Activated T-cell treated with anti-CD3 and anti-CD28 coated beads, Interleukin-2, amount 50 U/mL, for 1 hour (primary cell): ENCODE results near the gene RSBN1.
A peak's percentile ranks its signal among the peaks of the same experiment; 100 is the strongest.
"Not testable (repeated sequence)": the region's sequence is repeated elsewhere in the genome, so short reads cannot be mapped to it uniquely, and the experiment has no call there.

Source experiments
- DNase-seq: peaks from one replicate; pipeline ENCODE4 v3.0.0-alpha.2; 2020

RSBN1 gene

GRCh38 chr1:113811888-113812660, at the start of gene RSBN1:
Gene RSBN1, minus strand, starts transcription at chr1:113812476. Its CDS starts 64 bp downstream, at chr1:113812412.
- peak; percentile 97 for DNase-seq

GRCh38 chr1:113861641-113862040, 49.4 kb upstream of the RSBN1 start:
- no peak for DNase-seq

GRCh38 chr1:113860891-113861290, 48.6 kb upstream of the RSBN1 start:
- DNase-seq: no peak

GRCh38 chr1:113859478-113860175, 47.4 kb upstream of the RSBN1 start:
- DNase-seq: no peak

GRCh38 chr1:113858982-113859381, 46.7 kb upstream of the RSBN1 start:
- no peak for DNase-seq

- DNase-seq: no peak
Observed at GRCh38 chr1:113858418-113858817, 46.1 kb upstream of the RSBN1 start.

- no peak for DNase-seq
Observed at GRCh38 chr1:113857776-113858175, 45.5 kb upstream of the RSBN1 start.

GRCh38 chr1:113856401-113856790, 44.1 kb upstream of the RSBN1 start:
- no peak for DNase-seq

- DNase-seq: no peak
Observed at GRCh38 chr1:113855630-113856400, 43.5 kb upstream of the RSBN1 start.

- no peak for DNase-seq
Observed at GRCh38 chr1:113854234-113854633, 42.0 kb upstream of the RSBN1 start.

- DNase-seq: not testable (repeated sequence)
Observed at GRCh38 chr1:113852694-113853093, 40.4 kb upstream of the RSBN1 start.

GRCh38 chr1:113850127-113850796, 38.0 kb upstream of the RSBN1 start:
- DNase-seq: no peak

- no peak for DNase-seq
Observed at GRCh38 chr1:113849072-113849471, 36.8 kb upstream of the RSBN1 start.

GRCh38 chr1:113846391-113847035, 34.2 kb upstream of the RSBN1 start:
- DNase-seq: no peak

GRCh38 chr1:113836534-113836933, 24.3 kb upstream of the RSBN1 start:
- no peak for DNase-seq

GRCh38 chr1:113835686-113836290, 23.5 kb upstream of the RSBN1 start:
- DNase-seq: no peak

GRCh38 chr1:113834716-113835115, 22.4 kb upstream of the RSBN1 start:
- DNase-seq: no peak

- no peak for DNase-seq
Observed at GRCh38 chr1:113830039-113830438, 17.8 kb upstream of the RSBN1 start.

- DNase-seq: no peak
Observed at GRCh38 chr1:113821916-113822315, 9.6 kb upstream of the RSBN1 start.

GRCh38 chr1:113818578-113818977, 6.3 kb upstream of the RSBN1 start:
- DNase-seq: no peak

- DNase-seq: no peak
Observed at GRCh38 chr1:113813218-113813617, 942 bp upstream of the RSBN1 start.

- DNase-seq: peak; percentile 31
Observed at GRCh38 chr1:113812661-113813135, 422 bp upstream of the RSBN1 start.
